GM23248 (cell line): Measurements from ENCODE around the gene ABCA3. TPM values are rescaled to one million over a fixed set of nuclear protein-coding genes. Genes with fewer than 3 reads are reported as not detected.
A peak's percentile ranks its signal among the peaks of the same experiment; 100 is the strongest.

ENCODE experiments used
- DNase-seq: peaks from one replicate; pipeline ENCODE4 v3.0.0-alpha.2; 2015
- H2AFZ ChIP-seq: fragments of 200-600 bp; sonication (generic); 2 replicates; pipeline ENCODE4 v1.6.1; 2016; ENCODE audit warnings: antibody characterized with exemption
- H3F3A ChIP-seq: fragments of 200-600 bp; sonication (generic); 2 replicates; pipeline ENCODE4 v1.6.1; 2016; ENCODE audit warnings: mild to moderate bottlenecking, antibody characterized with exemption, mixed run types; ENCODE audit not compliant: insufficient read depth
- H3K27ac ChIP-seq: fragments of 200-600 bp; sonication (generic); 2 replicates; pipeline ENCODE4 v1.5.1; 2016; ENCODE audit warnings: mild to moderate bottlenecking
- H3K27me3 ChIP-seq: fragments of 200-600 bp; sonication (generic); replicated peaks from 2 replicates; pipeline ENCODE4 v1.6.1; 2016; ENCODE audit warnings: mild to moderate bottlenecking; ENCODE audit not compliant: insufficient read depth
- H3K36me3 ChIP-seq: fragments of 200-600 bp; sonication (generic); 2 replicates; pipeline ENCODE4 v1.6.1; 2016; ENCODE audit warnings: low read depth, mild to moderate bottlenecking
- H3K4me1 ChIP-seq: fragments of 200-600 bp; sonication (generic); 2 replicates; pipeline ENCODE4 v1.6.1; 2016; ENCODE audit warnings: mild to moderate bottlenecking; ENCODE audit not compliant: insufficient read depth
- H3K4me2 ChIP-seq: fragments of 200-600 bp; sonication (generic); one replicate; pipeline ENCODE4 v1.6.1; 2016; ENCODE audit warnings: mild to moderate bottlenecking; ENCODE audit not compliant: unreplicated experiment
- H3K4me3 ChIP-seq: fragments of 200-600 bp; sonication (generic); 2 replicates; pipeline ENCODE4 v1.5.1; 2016; ENCODE audit warnings: mild to moderate bottlenecking
- H3K79me2 ChIP-seq: fragments of 200-600 bp; sonication (generic); 2 replicates; pipeline ENCODE4 v1.6.1; 2016; ENCODE audit warnings: mild to moderate bottlenecking; ENCODE audit not compliant: insufficient read depth
- H3K9ac ChIP-seq: fragments of 200-600 bp; sonication (generic); 2 replicates; pipeline ENCODE4 v1.6.1; 2016; ENCODE audit warnings: mild to moderate bottlenecking
- H3K9me2 ChIP-seq: fragments of 200-600 bp; sonication (generic); 2 replicates; pipeline ENCODE4 v1.6.1; 2016; ENCODE audit warnings: mixed run types, mild to moderate bottlenecking, moderate library complexity; ENCODE audit not compliant: insufficient read depth
- H3K9me3 ChIP-seq: fragments of 200-600 bp; sonication (generic); one replicate; pipeline ENCODE4 v1.6.1; 2017; ENCODE audit warnings: low read depth
- H4K20me1 ChIP-seq: fragments of 200-600 bp; sonication (generic); 2 replicates; pipeline ENCODE4 v1.6.0; 2016; ENCODE audit not compliant: insufficient read depth
- EZH2 ChIP-seq: fragments of 200-600 bp; sonication (generic); IDR thresholded peaks from 2 replicates; pipeline ENCODE4 v1.6.1; 2018; ENCODE audit warnings: antibody characterized with exemption, mild to moderate bottlenecking; ENCODE audit not compliant: insufficient read depth, poor library complexity, severe bottlenecking
- EZH2phosphoT487 ChIP-seq: fragments of 200-600 bp; sonication (generic); IDR thresholded peaks from 2 replicates; pipeline ENCODE4 v1.6.1; 2018; ENCODE audit warnings: antibody characterized with exemption, moderate library complexity, mild to moderate bottlenecking, low read depth; ENCODE audit not compliant: insufficient read depth
- WGBS, 2 experiments: methylation state at CpG; one replicate each; pipeline ENCODE4 v1.1.6; 2015 to 2017; ENCODE audit warnings: low lambda C conversion rate in 2 of 2, low coverage in 1 of 2; ENCODE audit errors: missing lambda C conversion rate in 2 of 2; 5-methylcytosine and 5-hydroxymethylcytosine counted together
- in situ Hi-C: fragments of 300-500 bp; cut with MboI; formaldehyde crosslinking; loops from 2 replicates; pipeline ENCODE4 v1.15.0; 2020
- polyA plus RNA-seq: library from polyadenylated mRNA; unstranded; fragments of >200 nt; fragmentation: Nextera tagmentation; extraction: Ambion mirVana; gene quantifications from 2 replicates; pipeline ENCODE4 v1.2.1, GENCODE V29; 2016
- total RNA-seq: library from RNA; depleted of rRNA; stranded (reverse); fragments of >200 nt; shearing (Covaris generic); gene quantifications from 2 replicates; pipeline ENCODE4 v1.2.3, GENCODE V29; 2014

The ABCA3 gene
- total and polyA plus RNA-seq, 2 experiments from 2014 or later: 0.64 to 0.76 TPM

GRCh38 chr16:2359919-2360318, 19.4 kb upstream of the ABCA3 start:
- peaks cover 9% of the 10 kb centered on the region for H3K4me1 ChIP-seq
- 80 to 89% methylated on average over 4 of the region's 4 CpGs for WGBS, 2 experiments
- no peak for DNase-seq
- H3K36me3 ChIP-seq: no peaks in the 10 kb centered on the region
- in situ Hi-C loops: loop anchor here (10.0 kb wide), 1 partner anchor 65 kb away; no protein-coding TSS in a partner anchor
- H3F3A ChIP-seq: peaks cover 11% of the 10 kb centered on the region
- no peaks in the 10 kb centered on the region for H3K79me2 ChIP-seq
- 0 out of 2 replicates have a peak, but pooled peaks cover 4% of the 10 kb centered on the region for H3K27me3 ChIP-seq
- H3K4me3 ChIP-seq: no peak overlapping the region
- no peaks in the 10 kb centered on the region for H4K20me1 ChIP-seq
- no peak overlapping the region for H2AFZ ChIP-seq
- H3K9ac ChIP-seq: no peak overlapping the region
- no peaks in the 10 kb centered on the region for H3K9me2 ChIP-seq
- H3K4me2 ChIP-seq: no peak overlapping the region
- no peaks in the 10 kb centered on the region for H3K9me3 ChIP-seq
- no peak for TF ChIP-seq EZH2phosphoT487
- no peak for TF ChIP-seq EZH2
- H3K27ac ChIP-seq: no peak overlapping the region

GRCh38 chr16:2358811-2359210, 18.3 kb upstream of the ABCA3 start:
- Histone ChIP-seq H3K9me3 (no peaks in the 10 kb centered on the region), H3K27ac (no peak overlapping the region), H2AFZ (no peak overlapping the region), H4K20me1 (no peaks in the 10 kb centered on the region), H3K4me1 (peaks cover 8% of the 10 kb centered on the region), H3K9me2 (no peaks in the 10 kb centered on the region), H3K9ac (no peak overlapping the region), H3K27me3 (0 out of 2 replicates have a peak, but pooled peaks cover 4% of the 10 kb centered on the region), H3K4me3 (no peak overlapping the region), H3K79me2 (no peaks in the 10 kb centered on the region), H3K36me3 (no peaks in the 10 kb centered on the region), H3F3A (peaks cover 10% of the 10 kb centered on the region; the same call in 1 of the 2 replicates), H3K4me2 (no peak overlapping the region)
- DNase-seq: no peak
- 92 to 94% methylated on average over 3 of the region's 3 CpGs for WGBS, 2 experiments
- in situ Hi-C loops: loop anchor here (10.0 kb wide), 1 partner anchor 64 kb away; no protein-coding TSS in a partner anchor
- TF ChIP-seq EZH2: no peak
- no peak for TF ChIP-seq EZH2phosphoT487

GRCh38 chr16:2357331-2357730, 16.8 kb upstream of the ABCA3 start:
- Histone ChIP-seq H3K27me3 (0 out of 2 replicates have a peak, but pooled peaks cover 4% of the 10 kb centered on the region), H3K79me2 (no peaks in the 10 kb centered on the region), H3K9me3 (no peaks in the 10 kb centered on the region), H2AFZ (no peak overlapping the region), H3K4me1 (peaks cover 8% of the 10 kb centered on the region), H3K9ac (no peak overlapping the region), H3K27ac (no peak overlapping the region), H3K4me3 (no peak overlapping the region), H4K20me1 (no peaks in the 10 kb centered on the region), H3K36me3 (no peaks in the 10 kb centered on the region), H3F3A (peaks cover 10% of the 10 kb centered on the region; the same call in 1 of the 2 replicates), H3K9me2 (no peaks in the 10 kb centered on the region), H3K4me2 (no peak overlapping the region)
- no peak for DNase-seq
- in situ Hi-C loops: loop anchor here (10.0 kb wide), 1 partner anchor 63 kb away; no protein-coding TSS in a partner anchor
- WGBS, 2 experiments: 89% methylated on average over 4 of the region's 4 CpGs
- no peak for TF ChIP-seq EZH2
- TF ChIP-seq EZH2phosphoT487: no peak

GRCh38 chr16:2350500-2350899, 10.0 kb upstream of the ABCA3 start:
- Histone ChIP-seq H3K4me3 (no peak overlapping the region), H3K79me2 (no peaks in the 10 kb centered on the region)

More at GRCh38 chr16:2350500-2350899, 10.0 kb upstream of the ABCA3 start:
- peak overlapping the region; percentile 3 for H3K4me2 ChIP-seq
- H3K9me2 ChIP-seq: no peaks in the 10 kb centered on the region
- no peaks in the 10 kb centered on the region for H3K9me3 ChIP-seq
- no peak overlapping the region for H3K9ac ChIP-seq
- 58 to 62% methylated on average over 1 of the region's 1 CpG for WGBS, 2 experiments
- H2AFZ ChIP-seq: no peak overlapping the region
- H3K36me3 ChIP-seq: no peaks in the 10 kb centered on the region
- H3K4me1 ChIP-seq: peaks cover 17% of the 10 kb centered on the region
- H4K20me1 ChIP-seq: no peaks in the 10 kb centered on the region
- H3K27me3 ChIP-seq: no peaks in the 10 kb centered on the region
- H3F3A ChIP-seq: no peaks in the 10 kb centered on the region
- DNase-seq: peak; percentile 52
- no peak overlapping the region for H3K27ac ChIP-seq
- in situ Hi-C loops: loop anchor here (10.0 kb wide), 1 partner anchor 56 kb away; no protein-coding TSS in a partner anchor
- TF ChIP-seq EZH2phosphoT487 (no peak), EZH2 (no peak)
